ENCODE results near the gene DLGAP1.

- TF ChIP-seq, protein P1, sequence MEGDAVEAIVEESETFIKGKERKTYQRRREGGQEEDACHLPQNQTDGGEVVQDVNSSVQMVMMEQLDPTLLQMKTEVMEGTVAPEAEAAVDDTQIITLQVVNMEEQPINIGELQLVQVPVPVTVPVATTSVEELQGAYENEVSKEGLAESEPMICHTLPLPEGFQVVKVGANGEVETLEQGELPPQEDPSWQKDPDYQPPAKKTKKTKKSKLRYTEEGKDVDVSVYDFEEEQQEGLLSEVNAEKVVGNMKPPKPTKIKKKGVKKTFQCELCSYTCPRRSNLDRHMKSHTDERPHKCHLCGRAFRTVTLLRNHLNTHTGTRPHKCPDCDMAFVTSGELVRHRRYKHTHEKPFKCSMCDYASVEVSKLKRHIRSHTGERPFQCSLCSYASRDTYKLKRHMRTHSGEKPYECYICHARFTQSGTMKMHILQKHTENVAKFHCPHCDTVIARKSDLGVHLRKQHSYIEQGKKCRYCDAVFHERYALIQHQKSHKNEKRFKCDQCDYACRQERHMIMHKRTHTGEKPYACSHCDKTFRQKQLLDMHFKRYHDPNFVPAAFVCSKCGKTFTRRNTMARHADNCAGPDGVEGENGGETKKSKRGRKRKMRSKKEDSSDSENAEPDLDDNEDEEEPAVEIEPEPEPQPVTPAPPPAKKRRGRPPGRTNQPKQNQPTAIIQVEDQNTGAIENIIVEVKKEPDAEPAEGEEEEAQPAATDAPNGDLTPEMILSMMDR (conservative IDR thresholded peaks at IDR 0.05 in 1 of 2, IDR thresholded peaks at IDR 0.05 in 1 of 2; ENCODE audit: extremely low read depth in 1 of 2, insufficient read depth in 1 of 2, low read depth in 1 of 2, low read length in 2 of 2) = no peak
- TF ChIP-seq EZH2 (IDR thresholded peaks at IDR 0.05; ENCODE audit: borderline replicate concordance, low read length) = no peak
These were observed 348.0 kb downstream of the DLGAP1 start for GRCh38 chr18:4107049-4107467.
